ENCODE results near the gene SETBP1.

SETBP1 gene

DNA sequence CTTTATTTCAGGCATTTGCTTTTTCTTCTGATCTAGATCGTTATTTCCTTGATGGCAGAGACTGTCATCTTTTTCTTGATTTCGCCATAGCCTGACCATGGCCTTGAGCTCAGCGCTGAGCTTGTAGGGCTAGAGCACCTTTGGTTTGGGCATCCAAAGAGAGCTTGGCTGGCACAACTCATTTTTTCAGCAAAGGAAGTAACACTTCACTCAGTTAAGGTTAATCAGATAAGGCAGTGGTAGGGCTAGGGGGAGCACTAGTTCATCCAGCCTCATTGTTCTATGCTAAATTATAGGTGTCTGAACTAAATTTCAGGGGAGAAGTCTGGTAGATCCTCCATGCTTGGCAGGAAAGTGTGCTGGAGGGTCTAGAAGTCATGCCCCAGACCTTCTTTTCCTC, 125.0 kb downstream of the SETBP1 start:
- no peaks in the 10 kb centered on the region for H3K9me3 ChIP-seq (ENCODE audit: control insufficient read depth, low read length)
- H3K27ac ChIP-seq (ENCODE audit: insufficient read depth, low read depth, low read length, poor library complexity, severe bottlenecking): no peak overlapping the region
- peaks cover 2% of the 10 kb centered on the region for H3K36me3 ChIP-seq (ENCODE audit: control insufficient read depth, insufficient read depth, low read length)
- H3K4me1 ChIP-seq (ENCODE audit: control insufficient read depth, insufficient read depth, low read length): no peaks in the 10 kb centered on the region
- WGBS, 2 experiments: 90 to 94% methylated on average over 3 of the region's 3 CpGs
- no peak overlapping the region for H3K4me3 ChIP-seq (ENCODE audit: insufficient read depth, low read depth, low read length)
- no peaks in the 10 kb centered on the region for H3K27me3 ChIP-seq (ENCODE audit: control insufficient read depth, insufficient read depth, low read length, poor library complexity, severe bottlenecking)

DNA sequence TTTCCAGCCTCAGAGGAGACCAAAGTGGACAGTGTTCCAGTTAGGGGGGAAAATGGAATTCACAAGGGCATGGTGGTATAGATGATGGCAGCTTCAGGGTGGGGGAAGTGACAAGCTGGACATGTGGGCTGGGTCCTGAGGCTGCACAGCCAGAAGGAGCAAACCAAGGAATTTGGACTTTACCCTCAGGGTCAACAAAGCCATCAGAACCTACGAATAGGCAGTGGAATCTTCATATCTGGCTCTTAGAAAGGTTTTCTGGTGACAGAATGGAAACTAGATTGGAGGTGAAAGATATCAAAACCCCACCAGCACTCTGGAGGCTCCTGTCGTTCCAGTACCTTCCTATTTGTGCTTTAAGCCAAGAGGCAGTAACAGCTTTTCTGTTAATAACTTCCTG, 127.1 kb downstream of the SETBP1 start:
- Histone ChIP-seq H3K4me1 (ENCODE audit: control insufficient read depth, insufficient read depth, low read length) (peaks cover 10% of the 10 kb centered on the region), H3K9me3 (ENCODE audit: control insufficient read depth, low read length) (no peaks in the 10 kb centered on the region), H3K36me3 (ENCODE audit: control insufficient read depth, insufficient read depth, low read length) (no peaks in the 10 kb centered on the region), H3K4me3 (ENCODE audit: insufficient read depth, low read depth, low read length) (no peak overlapping the region), H3K27ac (ENCODE audit: insufficient read depth, low read depth, low read length, poor library complexity, severe bottlenecking) (no peak overlapping the region), H3K27me3 (ENCODE audit: control insufficient read depth, insufficient read depth, low read length, poor library complexity, severe bottlenecking) (no peaks in the 10 kb centered on the region)
- 93 to 97% methylated on average over 2 of the region's 2 CpGs for WGBS, 2 experiments

DNA sequence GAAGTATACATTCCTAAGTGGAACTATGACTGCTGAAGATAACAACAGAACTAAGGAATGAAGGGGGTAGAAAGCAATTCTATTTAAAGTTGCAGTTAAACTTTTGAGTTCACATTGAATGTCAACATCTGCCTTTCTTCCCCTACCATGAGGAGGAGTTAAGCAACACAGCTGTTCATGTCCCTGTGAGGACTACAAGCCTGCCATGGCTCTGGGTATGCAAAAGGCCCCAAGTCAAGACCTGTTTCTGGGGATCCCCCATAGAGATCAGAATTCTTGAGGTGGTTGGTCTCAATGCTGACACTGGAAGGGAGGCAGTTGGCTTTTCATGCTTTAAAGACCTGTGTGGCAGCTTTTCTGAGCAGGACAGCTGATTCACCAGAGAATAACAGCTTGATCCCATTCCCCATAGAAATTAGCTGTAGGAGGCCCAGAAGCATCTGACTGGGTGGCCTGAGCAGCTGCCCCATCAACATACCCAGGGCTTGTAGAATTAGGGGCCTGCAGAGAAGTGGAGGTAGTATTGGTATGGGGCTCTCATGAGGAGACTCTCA, 131.0 kb downstream of the SETBP1 start:
- Histone ChIP-seq H3K9me3 (ENCODE audit: control insufficient read depth, low read length) (no peaks in the 10 kb centered on the region), H3K27ac (ENCODE audit: insufficient read depth, low read depth, low read length, poor library complexity, severe bottlenecking) (no peak overlapping the region), H3K4me1 (ENCODE audit: control insufficient read depth, insufficient read depth, low read length) (peaks cover 23% of the 10 kb centered on the region), H3K36me3 (ENCODE audit: control insufficient read depth, insufficient read depth, low read length) (no peaks in the 10 kb centered on the region), H3K4me3 (ENCODE audit: insufficient read depth, low read depth, low read length) (no peak overlapping the region), H3K27me3 (ENCODE audit: control insufficient read depth, insufficient read depth, low read length, poor library complexity, severe bottlenecking) (no peaks in the 10 kb centered on the region)

DNA sequence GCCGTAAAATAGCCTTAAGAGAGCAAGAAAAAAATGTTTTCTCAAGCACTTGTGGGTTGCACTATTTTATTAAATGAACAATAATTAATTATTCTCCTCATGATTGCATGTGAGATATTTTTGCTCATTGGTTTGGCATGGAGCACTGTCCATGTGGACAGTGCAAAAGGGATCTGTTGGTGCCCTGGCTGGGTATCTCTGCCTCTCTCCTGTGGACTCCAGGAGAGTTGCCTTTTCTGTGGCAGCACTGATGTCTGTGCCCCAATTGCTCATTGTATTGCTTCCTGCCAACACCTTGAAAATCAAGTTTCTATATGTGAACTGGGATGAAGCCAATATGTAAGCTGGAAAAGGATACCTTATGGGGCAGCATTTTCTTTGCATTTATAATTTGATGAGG, 131.7 kb downstream of the SETBP1 start:
- no peaks in the 10 kb centered on the region for H3K27me3 ChIP-seq (ENCODE audit: control insufficient read depth, insufficient read depth, low read length, poor library complexity, severe bottlenecking)
- H3K27ac ChIP-seq (ENCODE audit: insufficient read depth, low read depth, low read length, poor library complexity, severe bottlenecking): no peak overlapping the region
- H3K9me3 ChIP-seq (ENCODE audit: control insufficient read depth, low read length): no peaks in the 10 kb centered on the region
- WGBS, 2 experiments: 83 to 100% methylated on average over 1 of the region's 1 CpG
- no peaks in the 10 kb centered on the region for H3K36me3 ChIP-seq (ENCODE audit: control insufficient read depth, insufficient read depth, low read length)
- peaks cover 27% of the 10 kb centered on the region for H3K4me1 ChIP-seq (ENCODE audit: control insufficient read depth, insufficient read depth, low read length)
- no peak overlapping the region for H3K4me3 ChIP-seq (ENCODE audit: insufficient read depth, low read depth, low read length)

DNA sequence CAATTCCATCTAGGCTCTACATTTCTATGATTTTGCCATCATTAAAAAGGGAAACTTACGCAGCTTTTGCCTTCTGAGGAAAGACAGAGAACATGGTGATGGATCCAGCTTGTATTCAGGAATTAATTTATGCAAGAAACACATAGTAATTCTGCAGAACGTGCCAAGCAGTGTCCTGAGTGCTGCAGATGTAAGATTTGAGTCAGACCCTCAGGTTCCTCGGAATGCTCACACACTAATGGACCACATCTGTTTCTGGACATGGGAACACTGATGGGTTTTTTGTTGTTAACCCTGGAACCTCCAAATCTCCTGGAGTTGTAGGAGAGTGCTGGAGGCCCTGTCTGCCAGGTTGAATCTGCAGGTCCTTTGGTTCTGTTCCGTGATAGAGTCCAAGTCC, 132.9 kb downstream of the SETBP1 start:
- peaks cover 27% of the 10 kb centered on the region for H3K4me1 ChIP-seq (ENCODE audit: control insufficient read depth, insufficient read depth, low read length)
- WGBS, 2 experiments: 96% methylated on average over 4 of the region's 4 CpGs
- H3K36me3 ChIP-seq (ENCODE audit: control insufficient read depth, insufficient read depth, low read length): no peaks in the 10 kb centered on the region
- H3K9me3 ChIP-seq (ENCODE audit: control insufficient read depth, low read length): no peaks in the 10 kb centered on the region
- no peak overlapping the region for H3K27ac ChIP-seq (ENCODE audit: insufficient read depth, low read depth, low read length, poor library complexity, severe bottlenecking)
- no peaks in the 10 kb centered on the region for H3K27me3 ChIP-seq (ENCODE audit: control insufficient read depth, insufficient read depth, low read length, poor library complexity, severe bottlenecking)
- no peak overlapping the region for H3K4me3 ChIP-seq (ENCODE audit: insufficient read depth, low read depth, low read length)

DNA sequence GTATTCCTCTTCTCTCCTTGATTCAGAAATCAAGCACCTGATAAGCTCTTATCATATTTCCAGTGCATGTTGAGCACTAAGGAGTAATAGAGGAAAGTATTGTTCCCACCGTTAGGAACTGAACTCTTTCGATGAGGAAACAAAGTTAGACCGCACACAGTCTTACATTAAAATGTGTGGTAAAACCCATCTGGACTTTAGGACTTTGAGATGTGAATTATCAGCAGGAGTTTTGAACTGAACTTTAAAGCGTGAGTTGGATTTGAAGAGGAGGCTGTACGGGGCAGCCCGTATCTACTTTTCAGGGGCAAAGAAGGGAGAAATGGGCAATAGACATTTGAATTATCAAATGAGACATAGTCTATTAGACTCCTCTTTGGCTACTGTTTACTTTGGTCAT, 134.4 kb downstream of the SETBP1 start:
- H3K4me3 ChIP-seq (ENCODE audit: insufficient read depth, low read depth, low read length): no peak overlapping the region
- H3K27me3 ChIP-seq (ENCODE audit: control insufficient read depth, insufficient read depth, low read length, poor library complexity, severe bottlenecking): no peaks in the 10 kb centered on the region
- peak overlapping the region; percentile 39 for H3K27ac ChIP-seq (ENCODE audit: insufficient read depth, low read depth, low read length, poor library complexity, severe bottlenecking)
- H3K4me1 ChIP-seq (ENCODE audit: control insufficient read depth, insufficient read depth, low read length): peaks cover 34% of the 10 kb centered on the region
- no peaks in the 10 kb centered on the region for H3K9me3 ChIP-seq (ENCODE audit: control insufficient read depth, low read length)
- H3K36me3 ChIP-seq (ENCODE audit: control insufficient read depth, insufficient read depth, low read length): no peaks in the 10 kb centered on the region
- WGBS, 2 experiments: 95 to 96% methylated on average over 6 of the region's 6 CpGs

DNA sequence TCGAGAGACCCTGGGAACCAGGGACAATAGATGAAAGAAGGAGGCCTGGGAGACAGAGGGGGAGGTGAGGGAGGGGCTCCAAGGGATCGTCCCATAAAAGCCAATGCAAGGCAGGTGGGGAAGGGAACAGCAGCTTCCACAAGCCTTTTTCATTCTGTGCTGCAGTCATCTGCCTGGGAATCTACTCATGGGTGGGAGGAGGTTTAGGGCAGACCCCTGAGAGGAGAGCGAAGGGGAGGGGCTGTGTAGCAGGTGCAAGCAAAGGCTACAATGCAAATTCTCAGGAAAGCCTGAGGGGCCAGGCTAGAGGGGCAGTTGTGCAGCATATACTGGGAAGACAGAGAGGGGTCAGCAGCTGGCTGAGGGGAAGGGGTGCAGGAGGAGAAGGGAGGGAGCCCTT, 135.4 kb downstream of the SETBP1 start:
- Histone ChIP-seq H3K27ac (ENCODE audit: insufficient read depth, low read depth, low read length, poor library complexity, severe bottlenecking) (peak overlapping the region; percentile 77), H3K27me3 (ENCODE audit: control insufficient read depth, insufficient read depth, low read length, poor library complexity, severe bottlenecking) (no peaks in the 10 kb centered on the region), H3K4me1 (ENCODE audit: control insufficient read depth, insufficient read depth, low read length) (peaks cover 35% of the 10 kb centered on the region), H3K4me3 (ENCODE audit: insufficient read depth, low read depth, low read length) (no peak overlapping the region), H3K9me3 (ENCODE audit: control insufficient read depth, low read length) (no peaks in the 10 kb centered on the region), H3K36me3 (ENCODE audit: control insufficient read depth, insufficient read depth, low read length) (no peaks in the 10 kb centered on the region)
- WGBS, 2 experiments: 17 to 19% methylated on average over 3 of the region's 3 CpGs

DNA sequence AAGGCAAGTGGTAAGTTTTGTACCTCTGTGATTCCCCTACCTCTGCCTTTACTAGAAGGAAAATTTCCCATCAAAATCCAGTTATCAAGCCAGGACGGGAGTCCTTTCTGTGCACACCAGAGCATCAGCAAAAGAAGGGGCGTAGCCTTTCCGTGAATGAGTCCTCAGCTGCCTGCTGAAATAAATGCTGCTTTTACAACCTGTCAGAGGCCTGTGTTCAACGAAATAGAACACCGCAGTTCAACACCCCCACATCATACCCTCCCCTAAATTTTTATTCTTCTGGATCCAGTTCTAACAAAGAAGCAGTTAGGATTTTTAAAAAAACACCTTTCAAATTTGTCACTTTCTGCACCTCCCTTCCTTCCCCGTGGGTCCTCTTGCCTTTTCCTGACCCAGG, 135.8 kb downstream of the SETBP1 start:
- no peak overlapping the region for H3K4me3 ChIP-seq (ENCODE audit: insufficient read depth, low read depth, low read length)
- H3K27ac ChIP-seq (ENCODE audit: insufficient read depth, low read depth, low read length, poor library complexity, severe bottlenecking): peak overlapping the region; percentile 70
- 66 to 69% methylated on average over 6 of the region's 6 CpGs for WGBS, 2 experiments
- peaks cover 31% of the 10 kb centered on the region for H3K4me1 ChIP-seq (ENCODE audit: control insufficient read depth, insufficient read depth, low read length)
- no peaks in the 10 kb centered on the region for H3K27me3 ChIP-seq (ENCODE audit: control insufficient read depth, insufficient read depth, low read length, poor library complexity, severe bottlenecking)
- no peaks in the 10 kb centered on the region for H3K9me3 ChIP-seq (ENCODE audit: control insufficient read depth, low read length)
- H3K36me3 ChIP-seq (ENCODE audit: control insufficient read depth, insufficient read depth, low read length): no peaks in the 10 kb centered on the region

DNA sequence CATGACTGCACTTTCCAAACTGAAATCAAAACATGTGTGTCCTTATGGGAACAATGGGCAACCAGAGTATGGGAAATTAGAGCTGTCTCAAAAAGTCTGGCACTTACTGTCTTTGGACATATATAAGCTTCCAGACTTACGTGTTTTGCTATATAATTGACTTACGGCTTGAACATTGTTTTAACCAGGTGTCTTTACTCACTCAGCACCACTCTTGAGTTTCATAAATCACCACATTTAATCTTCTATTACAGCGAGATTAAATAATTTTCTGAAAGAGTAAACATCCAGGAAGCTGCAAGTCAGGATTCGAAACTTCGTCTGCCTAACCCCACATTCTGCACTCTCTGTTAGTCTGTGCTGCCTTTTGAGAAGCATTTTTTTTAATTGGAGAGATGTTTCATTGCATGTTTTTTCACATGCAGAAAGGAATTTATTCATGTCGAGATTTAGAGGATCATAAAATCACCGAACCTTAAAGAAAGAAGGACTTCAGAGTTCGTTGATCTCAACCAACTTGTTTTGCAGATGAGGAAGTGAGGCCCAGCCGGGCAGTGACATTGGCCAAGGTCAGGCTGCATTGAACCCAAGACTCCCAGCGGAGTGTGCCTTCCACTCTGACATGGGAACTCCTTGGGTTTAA, 137.3 kb downstream of the SETBP1 start:
- no peaks in the 10 kb centered on the region for H3K36me3 ChIP-seq (ENCODE audit: control insufficient read depth, insufficient read depth, low read length)
- H3K27ac ChIP-seq (ENCODE audit: insufficient read depth, low read depth, low read length, poor library complexity, severe bottlenecking): no peak overlapping the region
- WGBS, 2 experiments: 92 to 93% methylated on average over 10 of the region's 10 CpGs
- H3K27me3 ChIP-seq (ENCODE audit: control insufficient read depth, insufficient read depth, low read length, poor library complexity, severe bottlenecking): no peaks in the 10 kb centered on the region
- H3K9me3 ChIP-seq (ENCODE audit: control insufficient read depth, low read length): no peaks in the 10 kb centered on the region
- H3K4me1 ChIP-seq (ENCODE audit: control insufficient read depth, insufficient read depth, low read length): peaks cover 25% of the 10 kb centered on the region
- no peak overlapping the region for H3K4me3 ChIP-seq (ENCODE audit: insufficient read depth, low read depth, low read length)

DNA sequence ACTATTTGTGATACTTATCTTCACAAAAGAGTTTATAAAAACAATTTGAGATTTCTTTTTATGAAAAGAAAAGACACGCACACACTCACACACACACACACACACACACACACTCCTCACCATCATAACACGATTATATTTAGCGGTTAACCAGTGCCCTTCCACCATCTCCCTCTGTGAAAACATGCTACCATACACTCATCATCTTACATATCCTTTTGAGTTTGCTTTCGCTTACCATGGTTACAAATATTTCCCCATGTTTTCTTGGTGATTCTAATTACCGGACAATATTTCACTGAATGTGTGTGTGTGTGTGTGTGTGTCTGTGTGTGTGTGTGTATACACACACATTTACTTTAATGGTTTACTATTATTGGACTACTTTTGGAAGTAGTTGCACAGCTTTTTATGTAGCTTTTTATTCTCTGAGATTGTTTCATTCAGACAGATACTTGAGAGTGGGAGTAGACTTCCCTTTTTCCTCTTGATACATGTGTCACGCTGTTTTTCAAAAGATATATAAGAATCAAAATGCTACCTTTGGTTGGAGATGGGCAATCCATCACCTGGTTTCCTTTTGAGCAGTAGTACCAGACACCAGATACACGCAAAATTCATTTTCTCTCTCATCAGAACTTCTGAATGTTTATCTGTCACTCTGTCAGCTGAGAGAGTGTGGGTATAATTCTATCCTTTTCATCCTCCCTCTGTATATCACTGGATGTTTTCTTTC, 138.1 kb downstream of the SETBP1 start:
- H3K36me3 ChIP-seq (ENCODE audit: control insufficient read depth, insufficient read depth, low read length): no peaks in the 10 kb centered on the region
- no peaks in the 10 kb centered on the region for H3K27me3 ChIP-seq (ENCODE audit: control insufficient read depth, insufficient read depth, low read length, poor library complexity, severe bottlenecking)
- no peak overlapping the region for H3K4me3 ChIP-seq (ENCODE audit: insufficient read depth, low read depth, low read length)
- WGBS, 2 experiments: 87 to 92% methylated on average over 5 to 6 of the region's 7 CpGs
- no peaks in the 10 kb centered on the region for H3K9me3 ChIP-seq (ENCODE audit: control insufficient read depth, low read length)
- H3K27ac ChIP-seq (ENCODE audit: insufficient read depth, low read depth, low read length, poor library complexity, severe bottlenecking): no peak overlapping the region
- H3K4me1 ChIP-seq (ENCODE audit: control insufficient read depth, insufficient read depth, low read length): peaks cover 25% of the 10 kb centered on the region

Data from ectodermal cell (in vitro differentiated cells).